Neural cell (in vitro differentiated cells): ENCODE results near the gene GABRG3. TPM values are rescaled to one million over a fixed set of nuclear protein-coding genes. Genes with fewer than 3 reads are reported as not detected.

Source experiments
- H2AFZ ChIP-seq: fragments of 200-600, 300-800 bp; sonication (generic), shearing (Covaris generic); 2 replicates; pipeline ENCODE4 v1.6.0; 2014; ENCODE audit warnings: low read depth, mild to moderate bottlenecking, antibody characterized with exemption, low read length, moderate library complexity
- H3F3A ChIP-seq: fragments of 200-600 bp; shearing (Covaris generic); 2 replicates; pipeline ENCODE4 v1.6.1; 2016; ENCODE audit warnings: mild to moderate bottlenecking, moderate library complexity, mixed read lengths, antibody characterized with exemption, low read length; ENCODE audit not compliant: insufficient read depth, poor library complexity, severe bottlenecking
- H3K27ac ChIP-seq: fragments of 200-600, 300-800 bp; sonication (generic), shearing (Covaris generic); 2 replicates; pipeline ENCODE4 v1.5.1; 2014; ENCODE audit warnings: mild to moderate bottlenecking, low read length, moderate library complexity
- H3K27me3 ChIP-seq: fragments of 300-800, 200-600 bp; sonication (generic), shearing (Covaris generic); 2 replicates; pipeline ENCODE4 v1.6.0; 2014; ENCODE audit warnings: mild to moderate bottlenecking, low read depth, low read length, moderate library complexity; ENCODE audit not compliant: insufficient read depth
- H3K36me3 ChIP-seq: fragments of 300-800, 200-600 bp; sonication (generic), shearing (Covaris generic); 2 replicates; pipeline ENCODE4 v1.5.1; 2014; ENCODE audit warnings: mild to moderate bottlenecking, antibody characterized with exemption, low read length, moderate library complexity; ENCODE audit not compliant: insufficient read depth
- H3K4me2 ChIP-seq: fragments of 300-800, 200-600 bp; sonication (generic), shearing (Covaris generic); 2 replicates; pipeline ENCODE4 v1.6.0; 2014; ENCODE audit warnings: mild to moderate bottlenecking, low read length
- H3K4me3 ChIP-seq: fragments of 300-800, 200-600 bp; sonication (generic), shearing (Covaris generic); 2 replicates; pipeline ENCODE4 v1.5.1; 2014; ENCODE audit warnings: mild to moderate bottlenecking, low read length, moderate library complexity
- H3K79me2 ChIP-seq: fragments of 200-600 bp; shearing (Covaris generic); replicated peaks from 2 replicates; pipeline ENCODE4 v1.6.0; 2014; ENCODE audit warnings: mild to moderate bottlenecking, low read length, moderate library complexity; ENCODE audit not compliant: insufficient read depth
- H3K9ac ChIP-seq: fragments of 300-800, 200-600 bp; sonication (generic), shearing (Covaris generic); 2 replicates; pipeline ENCODE4 v1.6.1; 2016; ENCODE audit warnings: mild to moderate bottlenecking, low read length, mixed read lengths
- H3K9me2 ChIP-seq: fragments of 200-600 bp; shearing (Covaris generic); 2 replicates; pipeline ENCODE4 v1.6.1; 2016; ENCODE audit warnings: mild to moderate bottlenecking, low read length, mixed read lengths; ENCODE audit not compliant: insufficient read depth
- H3K9me3 ChIP-seq: fragments of 200-600, 300-800 bp; sonication (generic), shearing (Covaris generic); 2 replicates; pipeline ENCODE4 v1.6.1; 2016; ENCODE audit warnings: mild to moderate bottlenecking, mixed run types, low read length, moderate library complexity, mixed read lengths
- H4K20me1 ChIP-seq: fragments of 200-600 bp; shearing (Covaris generic); 2 replicates; pipeline ENCODE4 v1.6.1; 2016; ENCODE audit warnings: mild to moderate bottlenecking, mixed run types; ENCODE audit not compliant: insufficient read depth
- EP300 ChIP-seq: fragments of 450-650 bp; conservative IDR thresholded peaks from 2 replicates; pipeline ENCODE4 v1.6.1; 2014; ENCODE audit warnings: antibody characterized with exemption, mild to moderate bottlenecking, moderate library complexity; ENCODE audit not compliant: poor library complexity, severe bottlenecking
- EZH2 ChIP-seq: fragments of 200-600, 300-800 bp; shearing (Covaris generic), sonication (generic); IDR thresholded peaks from 2 replicates; pipeline ENCODE4 v1.6.1; 2014; ENCODE audit warnings: antibody characterized with exemption, low read length, borderline replicate concordance, mild to moderate bottlenecking; ENCODE audit not compliant: insufficient read depth, poor library complexity, severe bottlenecking
- MXI1 ChIP-seq: fragments of 450-650 bp; conservative IDR thresholded peaks from 2 replicates; pipeline ENCODE4 v1.6.1; 2014; ENCODE audit warnings: antibody characterized with exemption, mild to moderate bottlenecking; ENCODE audit not compliant: poor library complexity, severe bottlenecking
- POLR2AphosphoS5 ChIP-seq: IDR thresholded peaks from 2 replicates; pipeline ENCODE4 v1.6.1; 2012
- RAD21 ChIP-seq: fragments of 450-650 bp; conservative IDR thresholded peaks from 2 replicates; pipeline ENCODE4 v1.6.1; 2014; ENCODE audit warnings: antibody characterized with exemption, mild to moderate bottlenecking, moderate library complexity
- SMC3 ChIP-seq: fragments of 450-650 bp; conservative IDR thresholded peaks from 2 replicates; pipeline ENCODE4 v1.6.1; 2014; ENCODE audit warnings: antibody characterized with exemption, mild to moderate bottlenecking, moderate library complexity; ENCODE audit not compliant: poor library complexity
- TAF1 ChIP-seq: IDR thresholded peaks from 2 replicates; pipeline ENCODE4 v1.6.1; 2012; ENCODE audit warnings: low read depth
- polyA plus RNA-seq: library from polyadenylated mRNA; depleted of rRNA; stranded (reverse); fragments of >200 nt; gene quantifications from 2 replicates; pipeline ENCODE4 v1.2.3, GENCODE V29; 2014
- TF ChIP-seq, protein P1 (sequence below): IDR thresholded peaks from 2 replicates; pipeline ENCODE4 v1.6.1; 2012; ENCODE audit warnings: borderline replicate concordance
- TF ChIP-seq, protein P2 (sequence below): fragments of 450-650 bp; IDR thresholded peaks from 2 replicates; pipeline ENCODE4 v1.5.1; 2014; ENCODE audit warnings: antibody characterized with exemption, mild to moderate bottlenecking, moderate library complexity; ENCODE audit not compliant: poor library complexity, severe bottlenecking

Gene GABRG3
- polyA plus RNA-seq, 1 donor from 2014 or later = 1.2 TPM

DNA sequence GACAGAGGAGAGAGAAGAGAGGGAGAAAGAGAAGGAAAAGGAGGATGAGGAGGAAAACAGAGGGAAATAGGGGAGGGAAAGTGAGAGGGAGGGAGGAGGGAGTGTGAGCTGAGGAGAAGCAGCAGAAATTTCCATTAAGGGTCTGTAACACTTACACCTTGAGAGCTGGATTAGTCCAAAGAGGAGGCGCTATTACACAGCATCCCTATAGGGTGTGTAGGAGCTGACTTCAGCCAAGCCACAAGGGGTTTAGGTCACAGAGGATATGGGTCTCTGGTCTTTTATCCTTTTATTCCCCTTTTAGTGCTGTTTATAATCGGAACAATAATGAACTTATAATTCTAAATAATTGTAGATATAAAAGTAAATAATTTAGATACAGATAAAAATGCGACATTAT, 230.4 kb downstream of the GABRG3 start:
- Histone ChIP-seq H3K9me3 (no peaks in the 10 kb centered on the region), H3K27me3 (no peaks in the 10 kb centered on the region), H3K9me2 (no peaks in the 10 kb centered on the region), H3K4me2 (no peak overlapping the region), H3K79me2 (no peaks in the 10 kb centered on the region), H3K36me3 (no peaks in the 10 kb centered on the region), H2AFZ (no peak overlapping the region), H3K27ac (no peak overlapping the region), H3K4me3 (no peak overlapping the region), H3K9ac (no peak overlapping the region), H3F3A (no peaks in the 10 kb centered on the region), H4K20me1 (no peaks in the 10 kb centered on the region)
- TF ChIP-seq EZH2 (no peak), POLR2AphosphoS5 (no peak), TAF1 (no peak), RAD21 (no peak), MXI1 (no peak)
- TF ChIP-seq, protein P1, sequence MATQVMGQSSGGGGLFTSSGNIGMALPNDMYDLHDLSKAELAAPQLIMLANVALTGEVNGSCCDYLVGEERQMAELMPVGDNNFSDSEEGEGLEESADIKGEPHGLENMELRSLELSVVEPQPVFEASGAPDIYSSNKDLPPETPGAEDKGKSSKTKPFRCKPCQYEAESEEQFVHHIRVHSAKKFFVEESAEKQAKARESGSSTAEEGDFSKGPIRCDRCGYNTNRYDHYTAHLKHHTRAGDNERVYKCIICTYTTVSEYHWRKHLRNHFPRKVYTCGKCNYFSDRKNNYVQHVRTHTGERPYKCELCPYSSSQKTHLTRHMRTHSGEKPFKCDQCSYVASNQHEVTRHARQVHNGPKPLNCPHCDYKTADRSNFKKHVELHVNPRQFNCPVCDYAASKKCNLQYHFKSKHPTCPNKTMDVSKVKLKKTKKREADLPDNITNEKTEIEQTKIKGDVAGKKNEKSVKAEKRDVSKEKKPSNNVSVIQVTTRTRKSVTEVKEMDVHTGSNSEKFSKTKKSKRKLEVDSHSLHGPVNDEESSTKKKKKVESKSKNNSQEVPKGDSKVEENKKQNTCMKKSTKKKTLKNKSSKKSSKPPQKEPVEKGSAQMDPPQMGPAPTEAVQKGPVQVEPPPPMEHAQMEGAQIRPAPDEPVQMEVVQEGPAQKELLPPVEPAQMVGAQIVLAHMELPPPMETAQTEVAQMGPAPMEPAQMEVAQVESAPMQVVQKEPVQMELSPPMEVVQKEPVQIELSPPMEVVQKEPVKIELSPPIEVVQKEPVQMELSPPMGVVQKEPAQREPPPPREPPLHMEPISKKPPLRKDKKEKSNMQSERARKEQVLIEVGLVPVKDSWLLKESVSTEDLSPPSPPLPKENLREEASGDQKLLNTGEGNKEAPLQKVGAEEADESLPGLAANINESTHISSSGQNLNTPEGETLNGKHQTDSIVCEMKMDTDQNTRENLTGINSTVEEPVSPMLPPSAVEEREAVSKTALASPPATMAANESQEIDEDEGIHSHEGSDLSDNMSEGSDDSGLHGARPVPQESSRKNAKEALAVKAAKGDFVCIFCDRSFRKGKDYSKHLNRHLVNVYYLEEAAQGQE = no peak
- TF ChIP-seq, protein P2, sequence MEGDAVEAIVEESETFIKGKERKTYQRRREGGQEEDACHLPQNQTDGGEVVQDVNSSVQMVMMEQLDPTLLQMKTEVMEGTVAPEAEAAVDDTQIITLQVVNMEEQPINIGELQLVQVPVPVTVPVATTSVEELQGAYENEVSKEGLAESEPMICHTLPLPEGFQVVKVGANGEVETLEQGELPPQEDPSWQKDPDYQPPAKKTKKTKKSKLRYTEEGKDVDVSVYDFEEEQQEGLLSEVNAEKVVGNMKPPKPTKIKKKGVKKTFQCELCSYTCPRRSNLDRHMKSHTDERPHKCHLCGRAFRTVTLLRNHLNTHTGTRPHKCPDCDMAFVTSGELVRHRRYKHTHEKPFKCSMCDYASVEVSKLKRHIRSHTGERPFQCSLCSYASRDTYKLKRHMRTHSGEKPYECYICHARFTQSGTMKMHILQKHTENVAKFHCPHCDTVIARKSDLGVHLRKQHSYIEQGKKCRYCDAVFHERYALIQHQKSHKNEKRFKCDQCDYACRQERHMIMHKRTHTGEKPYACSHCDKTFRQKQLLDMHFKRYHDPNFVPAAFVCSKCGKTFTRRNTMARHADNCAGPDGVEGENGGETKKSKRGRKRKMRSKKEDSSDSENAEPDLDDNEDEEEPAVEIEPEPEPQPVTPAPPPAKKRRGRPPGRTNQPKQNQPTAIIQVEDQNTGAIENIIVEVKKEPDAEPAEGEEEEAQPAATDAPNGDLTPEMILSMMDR = no peak

DNA sequence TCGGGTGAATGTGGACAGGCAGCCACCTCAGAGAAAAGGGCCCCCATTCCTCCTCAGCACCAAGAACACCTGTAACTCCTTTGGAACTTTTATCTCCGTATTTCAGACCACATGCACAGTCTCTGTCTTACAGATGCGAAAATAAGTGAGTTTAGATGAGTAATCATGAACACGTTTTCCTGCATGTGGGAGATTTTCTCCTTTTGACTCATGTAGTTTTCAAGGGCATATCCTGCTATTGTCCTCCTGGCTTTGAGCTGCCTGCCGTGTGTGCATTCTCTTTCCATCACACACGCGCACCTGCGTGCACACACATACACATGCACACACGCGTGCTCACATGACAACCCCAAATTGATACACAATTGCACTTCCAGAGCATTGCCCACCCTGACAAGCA, 239.2 kb downstream of the GABRG3 start:
- no peak overlapping the region for H3K27ac ChIP-seq
- H3K27me3 ChIP-seq = no peaks in the 10 kb centered on the region
- H2AFZ ChIP-seq = no peak overlapping the region
- H3F3A ChIP-seq = no peaks in the 10 kb centered on the region
- no peak overlapping the region for H3K4me2 ChIP-seq
- H4K20me1 ChIP-seq = no peaks in the 10 kb centered on the region
- TF ChIP-seq RAD21 (no peak), EZH2 (no peak), POLR2AphosphoS5 (no peak), TAF1 (no peak), MXI1 (no peak), SMC3 (no peak), EP300 (no peak)
- TF ChIP-seq, protein P2 = no peak
- TF ChIP-seq, protein P1 = no peak
- H3K79me2 ChIP-seq = no peaks in the 10 kb centered on the region
- H3K36me3 ChIP-seq = no peaks in the 10 kb centered on the region
- no peaks in the 10 kb centered on the region for H3K9me3 ChIP-seq
- H3K9ac ChIP-seq = no peak overlapping the region
- no peak overlapping the region for H3K4me3 ChIP-seq
- H3K9me2 ChIP-seq = no peaks in the 10 kb centered on the region
